ENCODE data around the gene ST8SIA6. TPM values are rescaled to one million over a fixed set of nuclear protein-coding genes. Genes with fewer than 3 reads are reported as not detected.

ST8SIA6 gene
- total and polyA plus RNA-seq, 10 of the 15 experiments (the other 5 are each of a cell fraction or from before 2014, with no cell fraction given): 0.22 TPM; not detected in 9

GRCh38 chr10:17497446-17498030 is 43.1 kb upstream of the ST8SIA6 start:
- TF ChIP-seq TARDBP (IDR thresholded peaks at IDR 0.05; ENCODE audit: borderline replicate concordance) (no peak), HCFC1 (IDR thresholded peaks at IDR 0.05; ENCODE audit: low read length) (no peak), POU2F2 (IDR thresholded peaks at IDR 0.05; ENCODE audit: borderline replicate concordance, low read depth, low read length) (no peak)
- Histone ChIP-seq H3K9ac (ENCODE audit: control insufficient read depth, insufficient read depth, low read length) (no peak overlapping the region), H3K9me3 (replicated peaks; ENCODE audit: control insufficient read depth, insufficient read depth, low read length) (no peaks in the 10 kb centered on the region), H3K4me2 (ENCODE audit: control insufficient read depth, insufficient read depth) (no peak overlapping the region), H3K36me3 (ENCODE audit: control insufficient read depth in 2 of 2, insufficient read depth in 2 of 2, low read length in 1 of 2) (no peaks in the 10 kb centered on the region), H2AFZ (ENCODE audit: control insufficient read depth, low read depth, low read length) (no peak overlapping the region), H3K4me1 (ENCODE audit: control insufficient read depth, insufficient read depth, low read length) (no peaks in the 10 kb centered on the region), H3K79me2 (ENCODE audit: control insufficient read depth, insufficient read depth, low read length) (no peaks in the 10 kb centered on the region), H4K20me1 (ENCODE audit: control insufficient read depth, insufficient read depth) (no peaks in the 10 kb centered on the region), H3K27me3 (replicated peaks in 1 of 2; ENCODE audit: control insufficient read depth in 2 of 2, insufficient read depth in 2 of 2, low read length in 1 of 2) (peaks cover 0 to 3% of the 10 kb centered on the region in 2 experiments; a peak in 1 of 4 replicates), H3K4me3 (no peak overlapping the region), H3K27ac (ENCODE audit: control insufficient read depth, insufficient read depth) (no peak overlapping the region)
- ChIA-PET RAD21 (ENCODE audit: unreplicated experiment) (interaction anchor here (0.5 to 1.2 kb wide), 2 partner anchors 12 to 66 kb away, joined by 3 read pairs; no protein-coding TSS in a partner anchor), CTCF (interaction anchor here (0.7 to 1.6 kb wide), 6 partner anchors 12 to 109 kb away, joined by 3 to 18 read pairs (median 3); no protein-coding TSS in a partner anchor), POLR2A (no interaction called here), SMC1A (ENCODE audit: uncharacterized antibody, unreplicated experiment) (interaction anchor here (0.6 to 6.2 kb wide), 6 partner anchors 10 to 66 kb away, joined by 3 to 48 read pairs (median 3); no protein-coding TSS in a partner anchor)
- WGBS (ENCODE audit: insufficient coverage, insufficient replicate concordance, low lambda C conversion rate, missing lambda C conversion rate): 22% methylated on average over 6 of the region's 6 CpGs
- BruUV-seq (replicated peaks): no TSS peak
- intact Hi-C loops (cut with micrococcal nuclease; ENCODE audit: unreplicated experiment) (no loop called here), in situ Hi-C loops (cut with MboI) (no loop called here)
- FAIRE-seq (no peak), DNase-seq (ENCODE audit: low read depth, low spot score) (no peak), ATAC-seq (no peak)

DNA sequence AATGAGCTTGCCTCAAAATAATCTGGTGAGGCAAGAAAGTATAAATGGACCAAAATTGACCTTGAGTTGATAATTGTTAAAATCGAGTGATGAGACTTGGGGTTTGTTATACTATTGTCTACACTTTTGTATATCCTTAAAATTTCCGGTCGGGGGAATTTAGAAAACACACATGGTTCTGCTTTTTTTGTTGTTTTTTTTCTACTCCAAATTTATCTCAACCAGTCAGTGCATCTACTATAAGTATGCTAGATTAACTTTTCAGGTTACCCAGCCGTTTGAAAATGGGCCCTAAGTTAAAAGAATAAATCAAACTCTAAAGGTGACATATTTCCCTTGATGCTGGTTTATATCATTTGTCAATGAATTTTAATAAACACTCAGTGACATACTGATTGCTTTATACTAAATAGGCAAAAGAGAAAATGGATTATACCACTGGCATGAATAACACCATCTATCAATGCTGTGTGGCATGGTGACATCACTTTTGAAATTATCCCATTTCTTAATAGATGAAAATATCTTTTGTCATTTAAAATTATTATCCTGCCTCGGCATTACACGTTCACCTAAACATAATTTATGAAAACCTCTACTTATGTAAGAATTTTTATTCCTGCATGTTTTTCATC is 40.3 kb upstream of the ST8SIA6 start:
- DNase-seq (ENCODE audit: low read depth, low spot score): no peak
- no peak for FAIRE-seq
- H3K9me3 ChIP-seq (replicated peaks; ENCODE audit: control insufficient read depth, insufficient read depth, low read length): no peaks in the 10 kb centered on the region
- POLR2A ChIA-PET: interaction anchor here (0.7 kb wide), 1 partner anchor 9 kb away, joined by 4 read pairs; no protein-coding TSS in a partner anchor
- no peak overlapping the region for H3K9ac ChIP-seq (ENCODE audit: control insufficient read depth, insufficient read depth, low read length)
- H3K27ac ChIP-seq (ENCODE audit: control insufficient read depth, insufficient read depth): no peak overlapping the region
- ATAC-seq: no peak
- no peak overlapping the region for H2AFZ ChIP-seq (ENCODE audit: control insufficient read depth, low read depth, low read length)
- H4K20me1 ChIP-seq (ENCODE audit: control insufficient read depth, insufficient read depth): no peaks in the 10 kb centered on the region
- H3K27me3 ChIP-seq (replicated peaks in 1 of 2; ENCODE audit: control insufficient read depth in 2 of 2, insufficient read depth in 2 of 2, low read length in 1 of 2): 0 out of 4 replicates have a peak, but pooled peaks cover 0 to 3% of the 10 kb centered on the region in 2 experiments
- in situ Hi-C loops (cut with MboI) (no loop called here), intact Hi-C loops (cut with micrococcal nuclease; ENCODE audit: unreplicated experiment) (no loop called here)
- no peak overlapping the region for H3K4me3 ChIP-seq
- SMC1A ChIA-PET (ENCODE audit: uncharacterized antibody, unreplicated experiment): interaction anchor here (0.8 to 6.2 kb wide), 4 partner anchors 11 to 103 kb away, joined by 4 to 48 read pairs (median 5); no protein-coding TSS in a partner anchor
- no peaks in the 10 kb centered on the region for H3K36me3 ChIP-seq (ENCODE audit: control insufficient read depth in 2 of 2, insufficient read depth in 2 of 2, low read length in 1 of 2)
- RAD21 ChIA-PET (ENCODE audit: unreplicated experiment): no interaction called here
- 9% methylated on average over 6 of the region's 6 CpGs for WGBS (ENCODE audit: insufficient coverage, insufficient replicate concordance, low lambda C conversion rate, missing lambda C conversion rate)
- no peaks in the 10 kb centered on the region for H3K79me2 ChIP-seq (ENCODE audit: control insufficient read depth, insufficient read depth, low read length)
- H3K4me2 ChIP-seq (ENCODE audit: control insufficient read depth, insufficient read depth): no peak overlapping the region
- CTCF ChIA-PET: interaction anchor here (0.8 to 1.8 kb wide), 2 partner anchors 14 to 21 kb away, joined by 3 to 7 read pairs; no protein-coding TSS in a partner anchor
- no peaks in the 10 kb centered on the region for H3K4me1 ChIP-seq (ENCODE audit: control insufficient read depth, insufficient read depth, low read length)
- no TSS peak for BruUV-seq (replicated peaks)
- no peak for TF ChIP-seq RAD21 (IDR thresholded peaks at IDR 0.05; ENCODE audit: insufficient read depth, low read depth, low read length)
- TF ChIP-seq SREBF1 (IDR thresholded peaks at IDR 0.05; ENCODE audit: low read length): no peak
- TF ChIP-seq ZZZ3 (IDR thresholded peaks at IDR 0.05; ENCODE audit: control insufficient read depth, insufficient read length, low read depth): no peak
- TF ChIP-seq, protein P1, sequence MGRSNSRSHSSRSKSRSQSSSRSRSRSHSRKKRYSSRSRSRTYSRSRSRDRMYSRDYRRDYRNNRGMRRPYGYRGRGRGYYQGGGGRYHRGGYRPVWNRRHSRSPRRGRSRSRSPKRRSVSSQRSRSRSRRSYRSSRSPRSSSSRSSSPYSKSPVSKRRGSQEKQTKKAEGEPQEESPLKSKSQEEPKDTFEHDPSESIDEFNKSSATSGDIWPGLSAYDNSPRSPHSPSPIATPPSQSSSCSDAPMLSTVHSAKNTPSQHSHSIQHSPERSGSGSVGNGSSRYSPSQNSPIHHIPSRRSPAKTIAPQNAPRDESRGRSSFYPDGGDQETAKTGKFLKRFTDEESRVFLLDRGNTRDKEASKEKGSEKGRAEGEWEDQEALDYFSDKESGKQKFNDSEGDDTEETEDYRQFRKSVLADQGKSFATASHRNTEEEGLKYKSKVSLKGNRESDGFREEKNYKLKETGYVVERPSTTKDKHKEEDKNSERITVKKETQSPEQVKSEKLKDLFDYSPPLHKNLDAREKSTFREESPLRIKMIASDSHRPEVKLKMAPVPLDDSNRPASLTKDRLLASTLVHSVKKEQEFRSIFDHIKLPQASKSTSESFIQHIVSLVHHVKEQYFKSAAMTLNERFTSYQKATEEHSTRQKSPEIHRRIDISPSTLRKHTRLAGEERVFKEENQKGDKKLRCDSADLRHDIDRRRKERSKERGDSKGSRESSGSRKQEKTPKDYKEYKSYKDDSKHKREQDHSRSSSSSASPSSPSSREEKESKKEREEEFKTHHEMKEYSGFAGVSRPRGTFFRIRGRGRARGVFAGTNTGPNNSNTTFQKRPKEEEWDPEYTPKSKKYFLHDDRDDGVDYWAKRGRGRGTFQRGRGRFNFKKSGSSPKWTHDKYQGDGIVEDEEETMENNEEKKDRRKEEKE (IDR thresholded peaks at IDR 0.05): no peak
- TF ChIP-seq, protein P2, sequence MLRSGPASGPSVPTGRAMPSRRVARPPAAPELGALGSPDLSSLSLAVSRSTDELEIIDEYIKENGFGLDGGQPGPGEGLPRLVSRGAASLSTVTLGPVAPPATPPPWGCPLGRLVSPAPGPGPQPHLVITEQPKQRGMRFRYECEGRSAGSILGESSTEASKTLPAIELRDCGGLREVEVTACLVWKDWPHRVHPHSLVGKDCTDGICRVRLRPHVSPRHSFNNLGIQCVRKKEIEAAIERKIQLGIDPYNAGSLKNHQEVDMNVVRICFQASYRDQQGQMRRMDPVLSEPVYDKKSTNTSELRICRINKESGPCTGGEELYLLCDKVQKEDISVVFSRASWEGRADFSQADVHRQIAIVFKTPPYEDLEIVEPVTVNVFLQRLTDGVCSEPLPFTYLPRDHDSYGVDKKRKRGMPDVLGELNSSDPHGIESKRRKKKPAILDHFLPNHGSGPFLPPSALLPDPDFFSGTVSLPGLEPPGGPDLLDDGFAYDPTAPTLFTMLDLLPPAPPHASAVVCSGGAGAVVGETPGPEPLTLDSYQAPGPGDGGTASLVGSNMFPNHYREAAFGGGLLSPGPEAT (IDR thresholded peaks at IDR 0.05; ENCODE audit: low read depth): no peak
- no peak for TF ChIP-seq ZNF384 (IDR thresholded peaks at IDR 0.05; ENCODE audit: borderline replicate concordance, low read depth, low read length)
- TF ChIP-seq SUPT20H (IDR thresholded peaks at IDR 0.05; ENCODE audit: borderline replicate concordance, control insufficient read depth, low read depth, low read length): no peak
- no peak for TF ChIP-seq BCL11A (IDR thresholded peaks at IDR 0.05; ENCODE audit: low read depth, low read length)
- TF ChIP-seq JUND (IDR thresholded peaks at IDR 0.05; ENCODE audit: low read depth, low read length): no peak

All from GM12878 (cell line).